ENCODE measurements around the gene C1QL1.
A peak's percentile ranks its signal among the peaks of the same experiment; 100 is the strongest.

C1QL1 gene

GRCh38 chr17:44915862-44916780 is 52.0 kb downstream of the C1QL1 start:
- no peak for DNase-seq (ENCODE audit: low read depth in 1 of 2, low spot score in 1 of 2)

GRCh38 chr17:44915321-44915726 is 52.8 kb downstream of the C1QL1 start, which contains the start of gene GFAP:
Gene GFAP, minus strand, starts transcription at chr17:44915500. Its CDS starts 14 bp downstream, at chr17:44915486.
- no peak for DNase-seq (ENCODE audit: low read depth in 1 of 2, low spot score in 1 of 2)

GRCh38 chr17:44914698-44915271 is 53.3 kb downstream of the C1QL1 start:
- no peak for DNase-seq (ENCODE audit: low read depth in 1 of 2, low spot score in 1 of 2)

- no peak for DNase-seq (ENCODE audit: low read depth in 1 of 2, low spot score in 1 of 2)
Measured at GRCh38 chr17:44914148-44914547, 54.0 kb downstream of the C1QL1 start.

GRCh38 chr17:44913676-44914075 is 54.4 kb downstream of the C1QL1 start:
- DNase-seq (ENCODE audit: low read depth in 1 of 2, low spot score in 1 of 2): no peak

GRCh38 chr17:44912763-44913544 is 55.1 kb downstream of the C1QL1 start:
- no peak for DNase-seq (ENCODE audit: low read depth in 1 of 2, low spot score in 1 of 2)

- DNase-seq (ENCODE audit: low read depth in 1 of 2, low spot score in 1 of 2): peak in 1 of 2 donors; percentile 25
Measured at GRCh38 chr17:44911133-44912001, 56.7 kb downstream of the C1QL1 start.

GRCh38 chr17:44910231-44911106 is 57.6 kb downstream of the C1QL1 start:
- DNase-seq (ENCODE audit: low read depth in 1 of 2, low spot score in 1 of 2): no peak

All from stimulated activated CD4-positive, alpha-beta T cell treated with anti-CD3 and anti-CD28 coated beads, Interleukin-15, amount 100 ng/mL, for 1 hour (primary cell).